Tibial artery (tissue), 4 donors: Measurements from ENCODE around the gene GPC6.
"Not testable (repeated sequence)": the region's sequence is repeated elsewhere in the genome, so short reads cannot be mapped to it uniquely, and the experiment has no call there.

Experiments used
- DNase-seq, 2 donors: peaks; one replicate each; pipeline ENCODE4 v3.0.0-alpha.2; 2019
- H3K27ac ChIP-seq, 2 donors: fragments of 200-600 bp; sonication (generic) in 1 of 2; 1 replicate in 1 of 2; 2 replicates in 1 of 2; pipeline ENCODE4 v1.5.1; 2018 to 2019; ENCODE audit warnings: mild to moderate bottlenecking in 1 of 2
- H3K27me3 ChIP-seq, 2 donors: fragments of 200-600 bp; sonication (generic) in 1 of 2; one replicate each; pipeline versions ENCODE4 v1.5.1 to v1.6.0; 2016 to 2019
- H3K36me3 ChIP-seq, 3 donors: fragments of 200-600 bp; sonication (generic) in 2 of 3; one replicate each; pipeline ENCODE4 v1.5.1; 2016 to 2019; ENCODE audit warnings: mild to moderate bottlenecking in 2 of 3
- H3K4me1 ChIP-seq, 4 donors: fragments of 200-600 bp; sonication (generic) in 2 of 4; 1 replicate in 3 of 4; 2 replicates in 1 of 4; pipeline ENCODE4 v1.5.1; 2016 to 2019
- H3K4me3 ChIP-seq, 2 donors: fragments of 200-600 bp; sonication (generic) in 1 of 2; 1 replicate in 1 of 2; 2 replicates in 1 of 2; pipeline ENCODE4 v1.5.1; 2018 to 2019; ENCODE audit warnings: mild to moderate bottlenecking in 2 of 2
- H3K9me3 ChIP-seq, 3 donors: fragments of 200-600 bp; sonication (generic) in 1 of 3; one replicate each; pipeline ENCODE4 v1.5.1; 2016 to 2019
- CTCF ChIP-seq, 2 experiments: fragments of 200-600 bp in 1 of 2; fragments of 450-650 bp in 1 of 2; IDR thresholded peaks; one replicate each; pipeline ENCODE4 v1.5.1; 2017 to 2019; ENCODE audit warnings: antibody characterized with exemption in 2 of 2, mild to moderate bottlenecking in 1 of 2, moderate library complexity in 1 of 2
- intact Hi-C: fragments of 100-400 bp; cut with DNase I; formaldehyde crosslinking; loops from one replicate; pipeline ENCODE4 v1.15.0; 2023; ENCODE audit warnings: low total_unique reads

The GPC6 gene

GRCh38 chr13:93320942-93321341 lies 94.3 kb downstream of the GPC6 start:
- no peak for TF ChIP-seq CTCF (IDR thresholded peaks at IDR 0.05)
- Histone ChIP-seq H3K36me3 (no peaks in the 10 kb centered on the region), H3K27ac (no peak overlapping the region), H3K4me1 (peaks cover 0 to 11% (median 0%) of the 10 kb centered on the region in 4 donors), H3K27me3 (no peaks in the 10 kb centered on the region), H3K4me3 (no peak overlapping the region), H3K9me3 (no peaks in the 10 kb centered on the region)
- intact Hi-C loops: no loop called here
- DNase-seq: no peak

- peaks cover 0 to 18% (median 0%) of the 10 kb centered on the region in 4 donors for H3K4me1 ChIP-seq
- intact Hi-C loops, H3K36me3 ChIP-seq, H3K27me3 ChIP-seq, H3K27ac ChIP-seq, DNase-seq, H3K4me3 ChIP-seq, H3K9me3 ChIP-seq: not testable (repeated sequence)
Measured at GRCh38 chr13:93323880-93324279, 97.3 kb downstream of the GPC6 start.

DNA sequence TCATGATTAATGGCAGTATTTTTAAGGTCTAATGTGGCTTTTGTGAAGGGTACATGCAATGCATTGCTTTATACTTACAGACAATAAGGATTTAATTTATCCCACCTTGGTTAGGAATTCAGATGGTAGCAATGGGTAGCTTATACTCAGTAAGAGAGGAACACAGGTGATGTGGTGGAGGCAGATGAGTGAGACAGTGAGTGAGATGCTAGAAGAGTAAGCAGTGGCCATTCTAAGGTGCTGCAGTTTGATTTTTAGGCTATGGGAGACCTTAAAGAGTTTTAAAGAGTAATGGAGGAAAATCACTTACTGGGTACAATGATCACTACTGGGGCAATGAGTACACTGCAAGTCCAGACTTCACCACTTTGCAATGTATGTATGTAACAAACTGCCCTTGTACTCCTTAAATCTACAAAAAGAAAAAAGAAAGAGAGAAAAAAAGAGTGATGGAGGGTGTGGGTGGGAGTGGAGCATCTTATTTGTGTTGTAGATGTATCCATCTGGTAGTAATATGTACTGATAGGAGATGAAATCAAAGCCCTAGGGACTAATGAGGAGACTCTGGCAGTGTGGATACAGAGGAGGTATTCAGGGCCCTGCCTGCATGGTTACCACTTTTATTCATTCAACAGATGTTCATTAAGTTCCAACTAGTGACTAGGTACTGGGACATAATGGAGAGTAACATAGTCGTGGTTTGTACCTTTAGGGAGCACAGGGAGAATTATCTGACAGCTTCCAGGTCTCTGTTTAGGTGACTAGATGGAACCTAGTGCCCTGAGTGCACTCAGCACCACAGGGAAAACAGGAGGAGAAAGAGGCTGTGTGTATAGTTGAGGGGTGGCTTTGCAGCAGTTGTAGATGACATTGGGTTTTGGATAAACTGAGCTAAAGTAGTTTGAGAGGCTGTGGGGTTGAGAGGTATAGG lies 99.0 kb downstream of the GPC6 start:
- Histone ChIP-seq H3K36me3 (no peaks in the 10 kb centered on the region), H3K9me3 (no peaks in the 10 kb centered on the region), H3K27ac (no peak overlapping the region), H3K27me3 (no peaks in the 10 kb centered on the region), H3K4me1 (peaks cover 0 to 32% (median 0%) of the 10 kb centered on the region in 4 donors), H3K4me3 (no peak overlapping the region)
- intact Hi-C loops: no loop called here
- TF ChIP-seq CTCF (IDR thresholded peaks at IDR 0.05): no peak
- DNase-seq: no peak

DNA sequence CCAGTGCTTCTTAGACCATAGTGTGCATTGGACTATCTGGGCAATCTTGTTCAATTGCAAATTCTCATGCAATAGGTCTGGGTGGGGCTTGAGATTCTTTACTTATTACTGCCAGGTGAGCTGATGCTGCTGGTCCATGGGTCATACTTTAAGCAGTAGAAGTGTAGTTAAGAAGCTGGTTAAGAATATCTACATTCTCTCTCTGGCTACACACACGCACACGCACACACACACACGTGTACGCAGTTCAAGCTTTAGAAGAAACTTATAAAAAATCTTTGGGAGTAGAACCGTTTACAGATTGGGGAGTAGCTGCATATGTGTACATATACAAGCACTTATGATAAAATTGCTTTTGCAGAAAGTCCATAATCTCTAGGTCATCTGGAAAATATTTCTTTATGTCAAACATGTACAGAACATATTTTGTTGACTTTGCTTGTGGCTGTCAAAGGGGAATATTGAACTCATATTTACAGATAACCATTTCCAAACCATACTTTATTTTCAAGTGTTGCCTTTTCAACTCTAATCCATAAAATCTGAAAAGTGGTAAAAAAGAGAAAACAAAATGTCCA lies 99.7 kb downstream of the GPC6 start:
- H3K27me3 ChIP-seq: no peaks in the 10 kb centered on the region
- no peak for TF ChIP-seq CTCF (IDR thresholded peaks at IDR 0.05)
- no peaks in the 10 kb centered on the region for H3K9me3 ChIP-seq
- H3K4me1 ChIP-seq: peaks cover 0 to 27% (median 0%) of the 10 kb centered on the region in 4 donors
- no peaks in the 10 kb centered on the region for H3K36me3 ChIP-seq
- no peak overlapping the region for H3K27ac ChIP-seq
- no peak overlapping the region for H3K4me3 ChIP-seq
- DNase-seq: no peak
- intact Hi-C loops: no loop called here

DNA sequence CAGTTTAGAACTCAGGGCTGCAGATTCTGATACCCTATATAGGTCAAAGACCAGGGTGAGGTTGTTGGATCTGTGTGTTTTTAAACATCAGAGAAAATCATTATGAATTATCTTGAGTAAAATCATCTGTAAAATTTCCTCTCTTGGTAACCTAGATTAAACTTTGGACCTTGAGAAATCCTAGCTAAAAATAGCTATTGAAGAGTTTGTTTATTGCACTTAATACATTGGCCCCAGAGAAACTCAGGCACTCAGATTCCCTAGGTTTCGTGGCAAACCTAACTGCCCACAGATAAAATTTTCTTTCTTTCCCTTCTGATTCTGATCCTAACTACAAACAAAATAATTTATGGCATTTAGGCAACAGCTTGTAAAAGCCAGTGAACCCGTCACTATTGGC lies 102.3 kb downstream of the GPC6 start:
- Histone ChIP-seq H3K4me3 (no peak overlapping the region), H3K27me3 (no peaks in the 10 kb centered on the region), H3K36me3 (no peaks in the 10 kb centered on the region), H3K4me1 (peaks cover 0 to 21% (median 0%) of the 10 kb centered on the region in 4 donors), H3K27ac (no peak overlapping the region), H3K9me3 (no peaks in the 10 kb centered on the region)
- intact Hi-C loops: no loop called here
- TF ChIP-seq CTCF (IDR thresholded peaks at IDR 0.05): no peak
- DNase-seq: no peak

DNA sequence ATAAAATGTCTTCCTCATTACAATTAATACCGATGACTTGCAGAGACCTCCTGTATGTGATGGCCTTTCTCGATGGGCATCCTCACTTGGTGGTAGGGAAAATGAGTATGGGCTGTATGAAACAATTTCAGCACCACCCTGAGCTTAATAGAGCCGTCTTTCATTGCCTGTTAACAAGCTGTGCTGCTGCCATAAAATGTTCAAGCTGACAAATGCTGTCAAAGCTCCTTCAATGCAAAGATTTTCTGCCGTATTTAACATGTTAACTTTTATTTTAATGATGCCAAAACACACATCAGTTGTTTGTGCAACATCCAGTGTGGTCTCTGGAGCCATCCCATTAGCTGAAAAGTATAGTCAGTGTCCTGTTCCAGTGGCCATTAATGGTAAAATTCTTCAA lies 110.1 kb downstream of the GPC6 start:
- Histone ChIP-seq H3K4me1 (no peaks in the 10 kb centered on the region), H3K27me3 (no peaks in the 10 kb centered on the region), H3K36me3 (no peaks in the 10 kb centered on the region), H3K9me3 (no peaks in the 10 kb centered on the region), H3K27ac (no peak overlapping the region), H3K4me3 (no peak overlapping the region)
- no peak for DNase-seq
- TF ChIP-seq CTCF (IDR thresholded peaks at IDR 0.05): no peak
- intact Hi-C loops: no loop called here
